MM.1S (cell line): Measurements from ENCODE around the gene ARF3.

Source experiments
- CTCF ChIP-seq: fragments of 300-600 bp; sonication (generic); IDR thresholded peaks from 2 replicates; pipeline ENCODE4 v1.5.1; 2016; ENCODE audit warnings: antibody characterized with exemption, low read length, mixed read lengths
- EZH2 ChIP-seq: fragments of 300-600 bp; sonication (generic); optimal IDR thresholded peaks from 2 replicates; pipeline ENCODE3; 2017; ENCODE audit warnings: low read depth, mild to moderate bottlenecking, antibody characterized with exemption, low read length, mixed read lengths

- no peak for TF ChIP-seq CTCF
- no peak for TF ChIP-seq EZH2
Measured at GRCh38 chr12:48903363-48903981, 53.8 kb downstream of the ARF3 start.
